HepG2 (cell line): ENCODE results near the gene IFNLR1. TPM values are rescaled to one million over a fixed set of nuclear protein-coding genes. Genes with fewer than 3 reads are reported as not detected.

Source experiments
- ATAC-seq: fragments of 200-7000 bp; cut with Tn5 transposase; 3 replicates; pipeline ENCODE4 v1.9.1; 2020; ENCODE audit warnings: mild to moderate bottlenecking, moderate library complexity
- BruUV-seq: library from RNA; stranded (reverse); fragments of 400-500 nt; replicated peaks from 2 replicates; lab custom pipeline; 2021; lab: Mats Ljungman, UMichigan
- CTCF ChIA-PET: fragments of 300-600 bp; formaldehyde crosslinking; extraction: SDS; loops from one replicate; lab custom pipeline; 2021; ENCODE audit warnings: low total read pairs, inconsistent platforms, low intra/inter-chr PET ratio; lab: Yijun Ruan, JAX
- POLR2A ChIA-PET: fragments of 350-600 bp; sonication (Branson Sonifier 250); formaldehyde crosslinking; loops from one replicate; lab custom pipeline; 2020; ENCODE audit warnings: antibody characterized with exemption, inconsistent platforms; lab: Yijun Ruan, JAX
- DNase-seq: peaks from one replicate; pipeline ENCODE4 v3.0.0-alpha.2; 2015; ENCODE audit warnings: low spot score
- FAIRE-seq: peaks from 3 replicates; lab custom pipeline; 2011; peaks lifted over from hg19 to GRCh38; lab: Jason Lieb, UNC
- H2AFZ ChIP-seq: one replicate; pipeline ENCODE4 v1.6.1; 2011; ENCODE audit warnings: low read length, inconsistent platforms
- H3K27ac ChIP-seq: fragments of 300-600 bp; 3 replicates; pipeline ENCODE4 v1.8.0; 2011; ENCODE audit warnings: mixed run types, mild to moderate bottlenecking, mixed read lengths, low read length, inconsistent platforms; ENCODE audit not compliant: insufficient read depth; ENCODE audit errors: extremely low read length
- H3K27me3 ChIP-seq, 2 experiments: fragments of 200-600 bp in 1 of 2; 2 replicates in 1 of 2; 3 replicates in 1 of 2; pipeline versions ENCODE4 v1.6.0 to v1.8.0; 2011; ENCODE audit warnings: low read length in 2 of 2, mild to moderate bottlenecking in 2 of 2, moderate library complexity in 2 of 2, inconsistent platforms in 1 of 2; ENCODE audit not compliant: insufficient read depth in 2 of 2, control insufficient read depth in 1 of 2
- H3K36me3 ChIP-seq, 2 experiments: fragments of 200-600 bp in 1 of 2; replicated peaks in 1 of 2; 2 replicates in 1 of 2; 3 replicates in 1 of 2; pipeline versions ENCODE4 v1.5.1 to v1.8.0; 2011; ENCODE audit warnings: low read length in 2 of 2, inconsistent platforms in 1 of 2; ENCODE audit not compliant: insufficient read depth in 2 of 2, control insufficient read depth in 1 of 2
- H3K4me1 ChIP-seq: 2 replicates; pipeline ENCODE4 v1.5.1; 2012; ENCODE audit warnings: low read length, inconsistent platforms; ENCODE audit not compliant: insufficient read depth
- H3K4me2 ChIP-seq: 2 replicates; pipeline ENCODE4 v1.6.0; 2011; ENCODE audit warnings: low read depth, low read length, inconsistent platforms
- H3K4me3 ChIP-seq, 3 experiments: fragments of 200-600 bp in 1 of 3; sonication (generic), shearing (Covaris generic) in 1 of 3; replicated peaks in 1 of 3; 2 replicates each; pipeline ENCODE4 v1.5.1; 2011 to 2016; ENCODE audit warnings: low read length in 3 of 3, inconsistent platforms in 2 of 3, low read depth in 2 of 3, mild to moderate bottlenecking in 2 of 3, control low read depth in 1 of 3, mixed read lengths in 1 of 3; ENCODE audit not compliant: insufficient read depth in 1 of 3
- H3K79me2 ChIP-seq: one replicate; pipeline ENCODE4 v1.6.1; 2011; ENCODE audit warnings: low read length, inconsistent platforms; ENCODE audit not compliant: insufficient read depth
- H3K9ac ChIP-seq: 2 replicates; pipeline ENCODE4 v1.6.0; 2011; ENCODE audit warnings: mild to moderate bottlenecking, low read depth, low read length, inconsistent platforms; ENCODE audit not compliant: insufficient read depth
- H3K9me3 ChIP-seq: 2 replicates; pipeline ENCODE4 v1.5.1; 2012; ENCODE audit warnings: mild to moderate bottlenecking, low read length
- H4K20me1 ChIP-seq: 2 replicates; pipeline ENCODE4 v1.6.0; 2011; ENCODE audit warnings: inconsistent platforms, mild to moderate bottlenecking, low read length, moderate library complexity; ENCODE audit not compliant: insufficient read depth
- CREB1 ChIP-seq, 2 experiments: fragments of 450-650 bp in 1 of 2; IDR thresholded peaks; 2 replicates each; pipeline ENCODE4 v1.6.1; 2016 to 2017; ENCODE audit warnings: control low read depth in 1 of 2, mild to moderate bottlenecking in 1 of 2, missing compliant biosample characterization in 1 of 2, missing genetic modification characterization in 1 of 2
- ERF ChIP-seq: IDR thresholded peaks from 2 replicates; pipeline ENCODE4 v1.6.1; 2018; ENCODE audit warnings: missing biosample characterization, missing genetic modification reagents
- HMG20A ChIP-seq: IDR thresholded peaks from 2 replicates; pipeline ENCODE4 v1.6.1; 2016; ENCODE audit warnings: borderline replicate concordance
- KAT7 ChIP-seq: IDR thresholded peaks from 2 replicates; pipeline ENCODE4 v1.6.1; 2018; ENCODE audit warnings: borderline replicate concordance, missing compliant biosample characterization
- KDM3A ChIP-seq: IDR thresholded peaks from 2 replicates; pipeline ENCODE4 v1.6.1; 2018; ENCODE audit warnings: low read depth, missing compliant biosample characterization
- SALL1 ChIP-seq: sonication (generic); formaldehyde crosslinking; IDR thresholded peaks from 2 replicates; pipeline ENCODE4 v1.8.0; 2022; ENCODE audit warnings: mild to moderate bottlenecking, missing genetic modification reagents
- ZBTB20 ChIP-seq: sonication (generic); formaldehyde crosslinking; IDR thresholded peaks from 2 replicates; pipeline ENCODE4 v1.8.1; 2023; ENCODE audit warnings: missing genetic modification reagents, low read depth, mild to moderate bottlenecking, borderline replicate concordance
- ZFP1 ChIP-seq: IDR thresholded peaks from 2 replicates; pipeline ENCODE4 v1.6.1; 2016
- ZFP62 ChIP-seq: sonication (generic); formaldehyde crosslinking; IDR thresholded peaks from 2 replicates; pipeline ENCODE4 v1.4.0; 2020; ENCODE audit warnings: missing genetic modification reagents
- ZMYM3 ChIP-seq: sonication (generic); formaldehyde crosslinking; IDR thresholded peaks from 2 replicates; pipeline ENCODE4 v1.5.1; 2020; ENCODE audit warnings: mild to moderate bottlenecking, missing genetic modification reagents
- ZNF124 ChIP-seq: sonication (generic); formaldehyde crosslinking; IDR thresholded peaks from 2 replicates; pipeline ENCODE4 v1.4.0; 2020; ENCODE audit warnings: missing genetic modification reagents
- ZNF24 ChIP-seq: fragments of 450-650 bp; IDR thresholded peaks from 2 replicates; pipeline ENCODE4 v1.6.1; 2017; ENCODE audit warnings: antibody characterized with exemption, mild to moderate bottlenecking
- ZNF589 ChIP-seq: sonication (generic); formaldehyde crosslinking; conservative IDR thresholded peaks from 2 replicates; pipeline ENCODE4 v1.8.0; 2022; ENCODE audit warnings: mild to moderate bottlenecking, moderate library complexity, missing genetic modification reagents
- ZNF720 ChIP-seq: sonication (generic); formaldehyde crosslinking; IDR thresholded peaks from 2 replicates; pipeline ENCODE4 v1.4.0; 2020; ENCODE audit warnings: missing genetic modification reagents
- ZNF841 ChIP-seq: sonication (generic); formaldehyde crosslinking; IDR thresholded peaks from 2 replicates; pipeline ENCODE4 v1.8.1; 2023; ENCODE audit warnings: missing genetic modification reagents, borderline replicate concordance
- WGBS: methylation state at CpG from one replicate; pipeline ENCODE4 v1.1.6; 2017; ENCODE audit warnings: low lambda C conversion rate; 5-methylcytosine and 5-hydroxymethylcytosine counted together
- in situ Hi-C: cut with HindIII; loops from 2 replicates; pipeline ENCODE4 v1.10.0; 2017; ENCODE audit warnings: low pct_unique_long_range_greater_than_20kb; ENCODE audit not compliant: extremely low pct_ligation_motif_present
- intact Hi-C: fragments of 100-400 bp; cut with micrococcal nuclease; formaldehyde crosslinking; loops from one replicate; pipeline ENCODE4 v1.10.0; 2022; ENCODE audit not compliant: unreplicated experiment
- polyA plus RNA-seq, 8 experiments: library from polyadenylated mRNA; depleted of rRNA in 3 of 8; stranded (reverse) in 7 of 8; unstranded in 1 of 8; fragments of >200 nt; fragmentation: Illumina TruSeq in 4 of 8; extraction: Trizol in 4 of 8; gene quantifications; 2 replicates each; pipeline versions ENCODE4 v1.2.1 to v1.2.3, GENCODE V29; 2011 to 2016; ENCODE audit warnings: low read depth in 4 of 8, missing spikeins in 1 of 8, mixed read lengths in 1 of 8; ENCODE audit not compliant: insufficient read depth in 1 of 8
- total RNA-seq, 5 experiments: library from RNA; depleted of rRNA; stranded (reverse); fragments of >200 nt; fragmentation: Illumina TruSeq; extraction: Trizol; gene quantifications; 2 replicates each; pipeline ENCODE4 v1.2.3, GENCODE V29; 2016; ENCODE audit warnings: low read depth in 1 of 5
- TF ChIP-seq, protein P1 (sequence below): sonication (generic); formaldehyde crosslinking; IDR thresholded peaks from 2 replicates; pipeline ENCODE4 v1.4.0; 2020; ENCODE audit warnings: missing genetic modification reagents, borderline replicate concordance
- TF ChIP-seq, protein P2 (sequence below): sonication (generic); formaldehyde crosslinking; IDR thresholded peaks from 2 replicates; pipeline ENCODE4 v1.5.0; 2020; ENCODE audit warnings: mild to moderate bottlenecking, missing genetic modification reagents
- TF ChIP-seq, protein P3 (sequence below): IDR thresholded peaks from 2 replicates; pipeline ENCODE4 v1.6.1; 2018; ENCODE audit warnings: missing genetic modification reagents, mild to moderate bottlenecking, missing compliant biosample characterization

The IFNLR1 gene
- total and polyA plus RNA-seq, 2 of the 13 experiments (the other 11 are each of a cell fraction or from before 2014, with no cell fraction given), result 3.8 to 8.5 TPM

DNA sequence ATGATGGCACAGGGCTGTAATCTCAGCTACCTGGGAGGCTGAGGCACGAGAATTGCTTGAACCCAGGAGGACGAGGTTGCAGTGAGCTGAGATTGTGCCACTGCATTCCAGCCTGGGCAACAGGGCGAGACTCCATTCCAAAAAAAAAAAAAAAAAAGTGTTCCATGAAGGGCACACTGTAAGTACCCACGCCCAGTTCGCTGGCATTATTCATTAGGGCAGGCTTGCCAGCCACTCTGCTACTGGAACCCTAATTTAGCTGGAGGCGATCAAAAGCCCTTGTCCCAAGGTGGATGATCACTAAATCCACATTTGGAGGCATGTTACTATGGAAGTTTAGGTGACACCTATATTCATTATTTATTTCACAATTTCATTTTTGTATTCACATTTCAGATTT lies 5.0 kb downstream of the IFNLR1 start:
- Histone ChIP-seq H3K27me3 (no peaks in the 10 kb centered on the region), H3K4me1 (peaks cover 39% of the 10 kb centered on the region)
- TF ChIP-seq, protein P1, sequence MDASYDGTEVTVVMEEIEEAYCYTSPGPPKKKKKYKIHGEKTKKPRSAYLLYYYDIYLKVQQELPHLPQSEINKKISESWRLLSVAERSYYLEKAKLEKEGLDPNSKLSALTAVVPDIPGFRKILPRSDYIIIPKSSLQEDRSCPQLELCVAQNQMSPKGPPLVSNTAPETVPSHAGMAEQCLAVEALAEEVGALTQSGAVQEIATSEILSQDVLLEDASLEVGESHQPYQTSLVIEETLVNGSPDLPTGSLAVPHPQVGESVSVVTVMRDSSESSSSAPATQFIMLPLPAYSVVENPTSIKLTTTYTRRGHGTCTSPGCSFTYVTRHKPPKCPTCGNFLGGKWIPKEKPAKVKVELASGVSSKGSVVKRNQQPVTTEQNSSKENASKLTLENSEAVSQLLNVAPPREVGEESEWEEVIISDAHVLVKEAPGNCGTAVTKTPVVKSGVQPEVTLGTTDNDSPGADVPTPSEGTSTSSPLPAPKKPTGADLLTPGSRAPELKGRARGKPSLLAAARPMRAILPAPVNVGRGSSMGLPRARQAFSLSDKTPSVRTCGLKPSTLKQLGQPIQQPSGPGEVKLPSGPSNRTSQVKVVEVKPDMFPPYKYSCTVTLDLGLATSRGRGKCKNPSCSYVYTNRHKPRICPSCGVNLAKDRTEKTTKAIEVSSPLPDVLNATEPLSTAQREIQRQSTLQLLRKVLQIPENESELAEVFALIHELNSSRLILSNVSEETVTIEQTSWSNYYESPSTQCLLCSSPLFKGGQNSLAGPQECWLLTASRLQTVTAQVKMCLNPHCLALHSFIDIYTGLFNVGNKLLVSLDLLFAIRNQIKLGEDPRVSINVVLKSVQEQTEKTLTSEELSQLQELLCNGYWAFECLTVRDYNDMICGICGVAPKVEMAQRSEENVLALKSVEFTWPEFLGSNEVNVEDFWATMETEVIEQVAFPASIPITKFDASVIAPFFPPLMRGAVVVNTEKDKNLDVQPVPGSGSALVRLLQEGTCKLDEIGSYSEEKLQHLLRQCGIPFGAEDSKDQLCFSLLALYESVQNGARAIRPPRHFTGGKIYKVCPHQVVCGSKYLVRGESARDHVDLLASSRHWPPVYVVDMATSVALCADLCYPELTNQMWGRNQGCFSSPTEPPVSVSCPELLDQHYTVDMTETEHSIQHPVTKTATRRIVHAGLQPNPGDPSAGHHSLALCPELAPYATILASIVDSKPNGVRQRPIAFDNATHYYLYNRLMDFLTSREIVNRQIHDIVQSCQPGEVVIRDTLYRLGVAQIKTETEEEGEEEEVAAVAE (CRISPR knock-in tag), result no peak
- TF ChIP-seq ZNF24, result no peak
- TF ChIP-seq ZBTB20, result no peak
- TF ChIP-seq, protein P2, sequence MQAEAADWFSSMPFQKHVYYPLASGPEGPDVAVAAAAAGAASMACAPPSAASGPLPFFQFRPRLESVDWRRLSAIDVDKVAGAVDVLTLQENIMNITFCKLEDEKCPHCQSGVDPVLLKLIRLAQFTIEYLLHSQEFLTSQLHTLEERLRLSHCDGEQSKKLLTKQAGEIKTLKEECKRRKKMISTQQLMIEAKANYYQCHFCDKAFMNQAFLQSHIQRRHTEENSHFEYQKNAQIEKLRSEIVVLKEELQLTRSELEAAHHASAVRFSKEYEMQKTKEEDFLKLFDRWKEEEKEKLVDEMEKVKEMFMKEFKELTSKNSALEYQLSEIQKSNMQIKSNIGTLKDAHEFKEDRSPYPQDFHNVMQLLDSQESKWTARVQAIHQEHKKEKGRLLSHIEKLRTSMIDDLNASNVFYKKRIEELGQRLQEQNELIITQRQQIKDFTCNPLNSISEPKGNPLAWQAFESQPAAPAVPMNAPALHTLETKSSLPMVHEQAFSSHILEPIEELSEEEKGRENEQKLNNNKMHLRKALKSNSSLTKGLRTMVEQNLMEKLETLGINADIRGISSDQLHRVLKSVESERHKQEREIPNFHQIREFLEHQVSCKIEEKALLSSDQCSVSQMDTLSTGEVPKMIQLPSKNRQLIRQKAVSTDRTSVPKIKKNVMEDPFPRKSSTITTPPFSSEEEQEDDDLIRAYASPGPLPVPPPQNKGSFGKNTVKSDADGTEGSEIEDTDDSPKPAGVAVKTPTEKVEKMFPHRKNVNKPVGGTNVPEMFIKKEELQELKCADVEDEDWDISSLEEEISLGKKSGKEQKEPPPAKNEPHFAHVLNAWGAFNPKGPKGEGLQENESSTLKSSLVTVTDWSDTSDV (CRISPR knock-in tag), result no peak
- TF ChIP-seq ZNF589 (CRISPR knock-in tag), result no peak
- TF ChIP-seq ZFP1 (CRISPR knock-in tag), result no peak
- TF ChIP-seq ERF (CRISPR knock-in tag), result no peak
- TF ChIP-seq ZNF720 (CRISPR knock-in tag), result no peak
- no peak for TF ChIP-seq HMG20A (CRISPR knock-in tag)
- TF ChIP-seq ZMYM3 (CRISPR knock-in tag), result no peak
- no peak for TF ChIP-seq SALL1 (CRISPR knock-in tag)
- no peak for TF ChIP-seq ZNF124 (CRISPR knock-in tag)
- TF ChIP-seq KAT7 (CRISPR knock-in tag), result no peak
- no peak for TF ChIP-seq ZFP62 (CRISPR knock-in tag)
- no peak for TF ChIP-seq KDM3A
- TF ChIP-seq CREB1 (IDR thresholded peaks at IDR 0.05), result no peak
- TF ChIP-seq CREB1 (CRISPR knock-in tag; IDR thresholded peaks at IDR 0.05), result no peak
- TF ChIP-seq, protein P3, sequence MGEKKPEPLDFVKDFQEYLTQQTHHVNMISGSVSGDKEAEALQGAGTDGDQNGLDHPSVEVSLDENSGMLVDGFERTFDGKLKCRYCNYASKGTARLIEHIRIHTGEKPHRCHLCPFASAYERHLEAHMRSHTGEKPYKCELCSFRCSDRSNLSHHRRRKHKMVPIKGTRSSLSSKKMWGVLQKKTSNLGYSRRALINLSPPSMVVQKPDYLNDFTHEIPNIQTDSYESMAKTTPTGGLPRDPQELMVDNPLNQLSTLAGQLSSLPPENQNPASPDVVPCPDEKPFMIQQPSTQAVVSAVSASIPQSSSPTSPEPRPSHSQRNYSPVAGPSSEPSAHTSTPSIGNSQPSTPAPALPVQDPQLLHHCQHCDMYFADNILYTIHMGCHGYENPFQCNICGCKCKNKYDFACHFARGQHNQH (CRISPR knock-in tag), result no peak
- TF ChIP-seq ZNF841 (CRISPR knock-in tag), result no peak
- TF ChIP-seq, all 625 proteins: peak for 0
- Histone ChIP-seq H4K20me1 (no peaks in the 10 kb centered on the region), H3K79me2 (peaks cover 18% of the 10 kb centered on the region), H3K9ac (no peak overlapping the region), H3K4me3 (no peak overlapping the region), H3K4me2 (no peak overlapping the region), H2AFZ (no peak overlapping the region), H3K36me3 (peaks cover 1 to 7% of the 10 kb centered on the region in 2 experiments; a peak in 2 of 5 replicates), H3K9me3 (no peaks in the 10 kb centered on the region), H3K27ac (no peak overlapping the region)
- ATAC-seq (no peak), DNase-seq (no peak), FAIRE-seq (no peak)
- POLR2A ChIA-PET, result no interaction called here
- in situ Hi-C loops (no loop called here), intact Hi-C loops (no loop called here)
- 82% methylated on average over 6 of the region's 6 CpGs for WGBS
- BruUV-seq, result no TSS peak
- CTCF ChIA-PET, result no interaction called here
